BLaER1 treated with 17β-estradiol and CSF1 and Interleukin-3, amounts not matched to agents 10 nM and 100 nM (cell line): ENCODE measurements around the gene NRG3.
A peak's percentile ranks its signal among the peaks of the same experiment; 100 is the strongest.

Source experiments
- H3K27ac ChIP-seq, 11 experiments: shearing (Covaris generic); formaldehyde crosslinking; 2 replicates each; pipeline ENCODE4 v1.8.1; 2022
- H3K27me3 ChIP-seq, 11 experiments: shearing (Covaris generic); formaldehyde crosslinking; 2 replicates each; pipeline ENCODE4 v1.8.1; 2022
- H3K36me3 ChIP-seq, 11 experiments: shearing (Covaris generic); formaldehyde crosslinking; 2 replicates each; pipeline ENCODE4 v1.8.1; 2022
- H3K4me1 ChIP-seq, 10 experiments: shearing (Covaris generic); formaldehyde crosslinking; 2 replicates each; pipeline ENCODE4 v1.8.1; 2022
- H3K4me2 ChIP-seq, 11 experiments: shearing (Covaris generic); formaldehyde crosslinking; 2 replicates each; pipeline ENCODE4 v1.8.1; 2022
- H3K4me3 ChIP-seq, 10 experiments: shearing (Covaris generic); formaldehyde crosslinking; 2 replicates each; pipeline ENCODE4 v1.8.1; 2022
- H3K9ac ChIP-seq, 11 experiments: shearing (Covaris generic); formaldehyde crosslinking; 2 replicates each; pipeline ENCODE4 v1.8.1; 2022
- H3K9me3 ChIP-seq, 11 experiments: shearing (Covaris generic); formaldehyde crosslinking; replicated peaks in 1 of 11; 2 replicates each; pipeline ENCODE4 v1.8.1; 2022
- H4K20me1 ChIP-seq, 11 experiments: shearing (Covaris generic); formaldehyde crosslinking; 2 replicates each; pipeline ENCODE4 v1.8.1; 2022
- Cebpa-rat ChIP-seq, 11 experiments: shearing (Covaris generic); IDR thresholded peaks; 2 replicates each; pipeline ENCODE4 v1.8.1; 2022

The NRG3 gene

GRCh38 chr10:82068501-82068900 lies 193.5 kb downstream of the NRG3 start:
- peaks cover 0 to 4% (median 0%) of the 10 kb centered on the region in 11 experiments; a peak in 3 of 22 replicates for H3K9me3 ChIP-seq

GRCh38 chr10:82071231-82071630 lies 196.2 kb downstream of the NRG3 start:
- peaks cover 0 to 10% (median 0%) of the 10 kb centered on the region in 11 experiments; a peak in 2 of 22 replicates for H3K36me3 ChIP-seq
- peaks cover 0 to 10% (median 0%) of the 10 kb centered on the region in 10 experiments; a peak in 4 of 20 replicates for H3K4me1 ChIP-seq
- H3K9me3 ChIP-seq: no peaks in the 10 kb centered on the region
- no peak overlapping the region for H3K4me3 ChIP-seq
- H3K27ac ChIP-seq: no peak overlapping the region
- H3K9ac ChIP-seq: no peak overlapping the region
- H3K27me3 ChIP-seq: no peaks in the 10 kb centered on the region
- H3K4me2 ChIP-seq: peak overlapping the region in 3 of 11 experiments; percentile 1 to 23 (median 4); a peak in 4 of 22 replicates
- no peak for TF ChIP-seq Cebpa-rat (IDR thresholded peaks at IDR 0.05)
- peaks cover 0 to 4% (median 0%) of the 10 kb centered on the region in 11 experiments; a peak in 3 of 22 replicates for H4K20me1 ChIP-seq

More at GRCh38 chr10:82068501-82068900, 193.5 kb downstream of the NRG3 start:
- peaks cover 0 to 10% (median 0%) of the 10 kb centered on the region in 10 experiments; a peak in 4 of 20 replicates for H3K4me1 ChIP-seq
- no peak for TF ChIP-seq Cebpa-rat (IDR thresholded peaks at IDR 0.05)
- no peak overlapping the region for H3K4me3 ChIP-seq
- H3K27ac ChIP-seq: no peak overlapping the region
- H3K9ac ChIP-seq: no peak overlapping the region
- no peaks in the 10 kb centered on the region for H3K27me3 ChIP-seq
- peaks cover 0 to 15% (median 0%) of the 10 kb centered on the region in 11 experiments; a peak in 3 of 22 replicates for H3K36me3 ChIP-seq
- H3K4me2 ChIP-seq: no peak overlapping the region
- H4K20me1 ChIP-seq: peaks cover 0 to 4% (median 0%) of the 10 kb centered on the region in 11 experiments; a peak in 3 of 22 replicates

- Histone ChIP-seq H3K4me1 (peaks cover 0 to 10% (median 0%) of the 10 kb centered on the region in 10 experiments; a peak in 5 of 20 replicates), H3K9ac (no peak overlapping the region), H3K4me3 (no peak overlapping the region), H3K27me3 (no peaks in the 10 kb centered on the region), H4K20me1 (peaks cover 0 to 11% (median 0%) of the 10 kb centered on the region in 11 experiments; a peak in 3 of 22 replicates), H3K9me3 (no peaks in the 10 kb centered on the region), H3K27ac (no peak overlapping the region), H3K36me3 (peaks cover 0 to 10% (median 0%) of the 10 kb centered on the region in 11 experiments; a peak in 2 of 22 replicates), H3K4me2 (no peak overlapping the region)
- TF ChIP-seq Cebpa-rat (IDR thresholded peaks at IDR 0.05): no peak
Observed at GRCh38 chr10:82072124-82072523, 197.1 kb downstream of the NRG3 start.

GRCh38 chr10:82075605-82076004 lies 200.6 kb downstream of the NRG3 start:
- H3K4me3 ChIP-seq: no peak overlapping the region
- no peak for TF ChIP-seq Cebpa-rat (IDR thresholded peaks at IDR 0.05)
- no peak overlapping the region; a peak in 1 of 22 replicates for H3K27ac ChIP-seq
- H3K4me2 ChIP-seq: no peak overlapping the region
- H3K9me3 ChIP-seq: 0 out of 22 replicates have a peak, but pooled peaks cover 0 to 3% (median 0%) of the 10 kb centered on the region in 11 experiments
- H3K4me1 ChIP-seq: peaks cover 0 to 10% (median 0%) of the 10 kb centered on the region in 10 experiments; a peak in 5 of 20 replicates
- no peak overlapping the region for H3K9ac ChIP-seq
- peaks cover 0 to 25% (median 0%) of the 10 kb centered on the region in 11 experiments; a peak in 7 of 22 replicates for H3K36me3 ChIP-seq
- no peaks in the 10 kb centered on the region for H3K27me3 ChIP-seq
- H4K20me1 ChIP-seq: peaks cover 0 to 7% (median 0%) of the 10 kb centered on the region in 11 experiments; a peak in 3 of 22 replicates

GRCh38 chr10:82084496-82084895 lies 209.5 kb downstream of the NRG3 start:
- TF ChIP-seq Cebpa-rat (IDR thresholded peaks at IDR 0.05): no peak
- H3K4me1 ChIP-seq: peaks cover 0 to 20% (median 5%) of the 10 kb centered on the region in 10 experiments; a peak in 8 of 20 replicates
- H3K27ac ChIP-seq: no peak overlapping the region

GRCh38 chr10:82084904-82085303 lies 209.9 kb downstream of the NRG3 start:
- Histone ChIP-seq H3K4me2 (no peak overlapping the region), H3K27ac (no peak overlapping the region), H4K20me1 (no peaks in the 10 kb centered on the region; a peak in 1 of 22 replicates), H3K9me3 (peaks cover 0 to 8% (median 0%) of the 10 kb centered on the region in 11 experiments; a peak in 2 of 22 replicates), H3K4me1 (peaks cover 0 to 23% (median 7%) of the 10 kb centered on the region in 10 experiments; a peak in 8 of 20 replicates), H3K4me3 (no peak overlapping the region), H3K9ac (no peak overlapping the region), H3K27me3 (no peaks in the 10 kb centered on the region), H3K36me3 (peaks cover 0 to 27% (median 11%) of the 10 kb centered on the region in 11 experiments; a peak in 10 of 22 replicates)
- TF ChIP-seq Cebpa-rat (IDR thresholded peaks at IDR 0.05): no peak

More at GRCh38 chr10:82084496-82084895, 209.5 kb downstream of the NRG3 start:
- Histone ChIP-seq H3K4me2 (no peak overlapping the region), H3K9ac (no peak overlapping the region), H4K20me1 (no peaks in the 10 kb centered on the region; a peak in 1 of 22 replicates), H3K4me3 (no peak overlapping the region), H3K27me3 (no peaks in the 10 kb centered on the region), H3K36me3 (peaks cover 0 to 31% (median 11%) of the 10 kb centered on the region in 11 experiments; a peak in 11 of 22 replicates), H3K9me3 (peaks cover 0 to 8% (median 0%) of the 10 kb centered on the region in 11 experiments; a peak in 2 of 22 replicates)

GRCh38 chr10:82089327-82089726 lies 214.3 kb downstream of the NRG3 start:
- peaks cover 0 to 23% (median 8%) of the 10 kb centered on the region in 10 experiments; a peak in 11 of 20 replicates for H3K4me1 ChIP-seq
- peaks cover 0 to 16% (median 4%) of the 10 kb centered on the region in 11 experiments; a peak in 9 of 22 replicates for H3K36me3 ChIP-seq
- no peaks in the 10 kb centered on the region; a peak in 1 of 22 replicates for H4K20me1 ChIP-seq
- TF ChIP-seq Cebpa-rat (IDR thresholded peaks at IDR 0.05): no peak
- H3K9me3 ChIP-seq: peaks cover 0 to 8% (median 0%) of the 10 kb centered on the region in 11 experiments; a peak in 1 of 22 replicates
- no peak overlapping the region for H3K9ac ChIP-seq
- H3K4me2 ChIP-seq: peak overlapping the region in 5 of 11 experiments; percentile 3 to 33 (median 25); a peak in 5 of 22 replicates
- H3K4me3 ChIP-seq: no peak overlapping the region
- H3K27me3 ChIP-seq: no peaks in the 10 kb centered on the region
- H3K27ac ChIP-seq: no peak overlapping the region

GRCh38 chr10:82091413-82091812 lies 216.4 kb downstream of the NRG3 start:
- Histone ChIP-seq H4K20me1 (no peaks in the 10 kb centered on the region; a peak in 1 of 22 replicates), H3K9me3 (0 out of 22 replicates have a peak, but pooled peaks cover 0 to 6% (median 0%) of the 10 kb centered on the region in 11 experiments), H3K4me1 (peaks cover 0 to 23% (median 8%) of the 10 kb centered on the region in 10 experiments; a peak in 11 of 20 replicates)

GRCh38 chr10:82092111-82092510 lies 217.1 kb downstream of the NRG3 start:
- TF ChIP-seq Cebpa-rat (IDR thresholded peaks at IDR 0.05): no peak
- Histone ChIP-seq H3K9me3 (0 out of 22 replicates have a peak, but pooled peaks cover 0 to 6% (median 0%) of the 10 kb centered on the region in 11 experiments), H3K4me3 (no peak overlapping the region), H3K27me3 (no peaks in the 10 kb centered on the region), H3K27ac (no peak overlapping the region), H4K20me1 (no peaks in the 10 kb centered on the region; a peak in 1 of 22 replicates), H3K9ac (no peak overlapping the region), H3K36me3 (peaks cover 0 to 6% (median 0%) of the 10 kb centered on the region in 11 experiments; a peak in 2 of 22 replicates), H3K4me1 (peaks cover 0 to 23% (median 8%) of the 10 kb centered on the region in 10 experiments; a peak in 11 of 20 replicates), H3K4me2 (no peak overlapping the region)

More at GRCh38 chr10:82091413-82091812, 216.4 kb downstream of the NRG3 start:
- H3K4me2 ChIP-seq: peak overlapping the region in 3 of 11 experiments; percentile 2 to 34 (median 24); a peak in 3 of 22 replicates
- H3K27me3 ChIP-seq: no peaks in the 10 kb centered on the region
- H3K9ac ChIP-seq: no peak overlapping the region
- no peak overlapping the region for H3K27ac ChIP-seq
- H3K4me3 ChIP-seq: no peak overlapping the region
- TF ChIP-seq Cebpa-rat (IDR thresholded peaks at IDR 0.05): no peak
- H3K36me3 ChIP-seq: peaks cover 0 to 6% (median 0%) of the 10 kb centered on the region in 11 experiments; a peak in 3 of 22 replicates
